ENCODE data around the gene SLC35F5.
"Not testable (repeated sequence)": the region's sequence is repeated elsewhere in the genome, so short reads cannot be mapped to it uniquely, and the experiment has no call there.

DNA sequence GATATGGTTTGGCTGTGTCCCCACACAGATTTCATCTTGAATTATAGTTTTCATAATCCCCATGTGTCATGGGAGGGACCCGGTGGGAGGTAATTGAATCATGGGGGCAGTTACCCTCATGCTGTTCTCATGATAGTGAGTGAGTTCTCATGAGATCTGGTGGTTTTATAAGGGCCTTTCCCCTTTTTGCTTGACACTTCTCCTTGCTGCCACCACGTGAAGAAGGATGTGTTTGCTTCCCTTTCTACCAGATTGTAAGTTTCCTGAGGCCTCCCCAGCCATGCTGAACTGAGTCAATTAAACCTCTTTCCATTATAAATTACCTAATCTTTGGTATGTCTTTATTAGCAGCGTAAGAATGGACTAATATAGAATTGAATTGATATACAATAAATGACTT lies 65.6 kb downstream of the SLC35F5 start:
- TF ChIP-seq, protein P1, sequence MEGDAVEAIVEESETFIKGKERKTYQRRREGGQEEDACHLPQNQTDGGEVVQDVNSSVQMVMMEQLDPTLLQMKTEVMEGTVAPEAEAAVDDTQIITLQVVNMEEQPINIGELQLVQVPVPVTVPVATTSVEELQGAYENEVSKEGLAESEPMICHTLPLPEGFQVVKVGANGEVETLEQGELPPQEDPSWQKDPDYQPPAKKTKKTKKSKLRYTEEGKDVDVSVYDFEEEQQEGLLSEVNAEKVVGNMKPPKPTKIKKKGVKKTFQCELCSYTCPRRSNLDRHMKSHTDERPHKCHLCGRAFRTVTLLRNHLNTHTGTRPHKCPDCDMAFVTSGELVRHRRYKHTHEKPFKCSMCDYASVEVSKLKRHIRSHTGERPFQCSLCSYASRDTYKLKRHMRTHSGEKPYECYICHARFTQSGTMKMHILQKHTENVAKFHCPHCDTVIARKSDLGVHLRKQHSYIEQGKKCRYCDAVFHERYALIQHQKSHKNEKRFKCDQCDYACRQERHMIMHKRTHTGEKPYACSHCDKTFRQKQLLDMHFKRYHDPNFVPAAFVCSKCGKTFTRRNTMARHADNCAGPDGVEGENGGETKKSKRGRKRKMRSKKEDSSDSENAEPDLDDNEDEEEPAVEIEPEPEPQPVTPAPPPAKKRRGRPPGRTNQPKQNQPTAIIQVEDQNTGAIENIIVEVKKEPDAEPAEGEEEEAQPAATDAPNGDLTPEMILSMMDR (conservative IDR thresholded peaks at IDR 0.05; ENCODE audit: low read depth, low read length), result not testable (repeated sequence)
- TF ChIP-seq BHLHE40, SMC3, POLR2A, CEBPB, RFX5, FOS (IDR thresholded peaks at IDR 0.05; ENCODE audit: low read depth, low read length): not testable (repeated sequence)
- TF ChIP-seq, protein P2, sequence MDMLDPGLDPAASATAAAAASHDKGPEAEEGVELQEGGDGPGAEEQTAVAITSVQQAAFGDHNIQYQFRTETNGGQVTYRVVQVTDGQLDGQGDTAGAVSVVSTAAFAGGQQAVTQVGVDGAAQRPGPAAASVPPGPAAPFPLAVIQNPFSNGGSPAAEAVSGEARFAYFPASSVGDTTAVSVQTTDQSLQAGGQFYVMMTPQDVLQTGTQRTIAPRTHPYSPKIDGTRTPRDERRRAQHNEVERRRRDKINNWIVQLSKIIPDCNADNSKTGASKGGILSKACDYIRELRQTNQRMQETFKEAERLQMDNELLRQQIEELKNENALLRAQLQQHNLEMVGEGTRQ (IDR thresholded peaks at IDR 0.05; ENCODE audit: low read depth, low read length), result not testable (repeated sequence)
